ENCODE measurements around the gene SLC2A13.

SLC2A13 gene

GRCh38 chr12:39712334-39712733 lies 393.5 kb downstream of the SLC2A13 start:
- H3K4me3 ChIP-seq (ENCODE audit: extremely low read depth, insufficient read depth, low read length, poor library complexity, severe bottlenecking): no peak overlapping the region
- no peak overlapping the region for H3K27ac ChIP-seq (ENCODE audit: low read depth, low read length, severe bottlenecking)
- no peaks in the 10 kb centered on the region for H3K9me3 ChIP-seq (ENCODE audit: control insufficient read depth, low read length)
- WGBS, 2 experiments (ENCODE audit: insufficient coverage in 2 of 2): no CpG with 5 or more reads among the region's 20 CpGs
- H3K36me3 ChIP-seq (ENCODE audit: control insufficient read depth, insufficient read depth, low read length): no peaks in the 10 kb centered on the region
- H3K4me1 ChIP-seq (ENCODE audit: control insufficient read depth, insufficient read depth, low read length, poor library complexity, severe bottlenecking): no peaks in the 10 kb centered on the region
